Measurements from ENCODE around the gene KCNH1. TPM values are rescaled to one million over a fixed set of nuclear protein-coding genes. Genes with fewer than 3 reads are reported as not detected.

The KCNH1 gene
- total RNA-seq: 1 to 10 TPM; 1.5 to 2.8 TPM
- polyA plus RNA-seq (ENCODE audit: insufficient read depth, low read depth, low replicate concordance): 4.2 TPM
- long read RNA-seq, donor 1: 0 reads
- long read RNA-seq, donor 2: 0 reads

GRCh38 chr1:211133836-211134669 lies at the start of gene KCNH1:
KCNH1 (minus strand) TSS chr1:211134148; CDS start chr1:211133945, 203 bp downstream.
- DNase-seq: peak; percentile 91
- WGBS, 2 donors: 1 to 2% methylated on average over 12 to 45 of the region's 61 CpGs
- no peak within 1 kb of the TSS for H3K27ac ChIP-seq

DNA sequence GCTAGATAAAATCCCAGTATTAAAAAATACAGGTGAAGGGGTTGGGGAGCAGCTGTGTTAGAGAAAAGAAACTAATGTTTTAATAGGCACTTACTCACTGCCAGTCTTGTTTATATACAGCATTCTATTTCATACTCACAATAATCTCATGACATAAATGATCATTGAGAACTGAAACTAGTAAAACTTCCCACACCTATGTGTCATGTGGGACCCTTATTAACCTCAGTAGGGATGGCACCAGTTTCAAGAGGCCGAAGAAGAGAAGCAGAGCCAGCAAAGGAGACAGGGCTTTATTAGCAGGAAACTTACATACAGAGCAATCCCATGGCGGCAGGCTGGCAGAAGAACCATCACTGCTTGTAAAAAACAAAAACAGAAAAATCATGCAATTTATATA lies 48.8 kb upstream of the KCNH1 start:
- no peak for DNase-seq
- H3K4me1 ChIP-seq: no peaks in the 10 kb centered on the region
- no peaks in the 10 kb centered on the region for H3K36me3 ChIP-seq (ENCODE audit: low read depth, missing control alignments)
- intact Hi-C loops (cut with DNase I; ENCODE audit: low total_unique reads): no loop called here
- WGBS, 2 donors: 79 to 87% methylated on average over 2 of the region's 2 CpGs
- H3K4me3 ChIP-seq: no peak overlapping the region
- TF ChIP-seq POLR2A (IDR thresholded peaks at IDR 0.05): no peak
- TF ChIP-seq, protein P1, sequence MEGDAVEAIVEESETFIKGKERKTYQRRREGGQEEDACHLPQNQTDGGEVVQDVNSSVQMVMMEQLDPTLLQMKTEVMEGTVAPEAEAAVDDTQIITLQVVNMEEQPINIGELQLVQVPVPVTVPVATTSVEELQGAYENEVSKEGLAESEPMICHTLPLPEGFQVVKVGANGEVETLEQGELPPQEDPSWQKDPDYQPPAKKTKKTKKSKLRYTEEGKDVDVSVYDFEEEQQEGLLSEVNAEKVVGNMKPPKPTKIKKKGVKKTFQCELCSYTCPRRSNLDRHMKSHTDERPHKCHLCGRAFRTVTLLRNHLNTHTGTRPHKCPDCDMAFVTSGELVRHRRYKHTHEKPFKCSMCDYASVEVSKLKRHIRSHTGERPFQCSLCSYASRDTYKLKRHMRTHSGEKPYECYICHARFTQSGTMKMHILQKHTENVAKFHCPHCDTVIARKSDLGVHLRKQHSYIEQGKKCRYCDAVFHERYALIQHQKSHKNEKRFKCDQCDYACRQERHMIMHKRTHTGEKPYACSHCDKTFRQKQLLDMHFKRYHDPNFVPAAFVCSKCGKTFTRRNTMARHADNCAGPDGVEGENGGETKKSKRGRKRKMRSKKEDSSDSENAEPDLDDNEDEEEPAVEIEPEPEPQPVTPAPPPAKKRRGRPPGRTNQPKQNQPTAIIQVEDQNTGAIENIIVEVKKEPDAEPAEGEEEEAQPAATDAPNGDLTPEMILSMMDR (IDR thresholded peaks at IDR 0.05): no peak
- no peaks in the 10 kb centered on the region for H3K27me3 ChIP-seq
- no peaks in the 10 kb centered on the region for H3K9me3 ChIP-seq
- H3K27ac ChIP-seq: no peak overlapping the region

More at GRCh38 chr1:211133836-211134669, at the start of gene KCNH1:
- intact Hi-C loops (cut with DNase I; ENCODE audit: low total_unique reads): no loop called here
- no peaks in the 10 kb centered on the region for H3K9me3 ChIP-seq
- H3K36me3 ChIP-seq (ENCODE audit: low read depth, missing control alignments): no peaks in the 10 kb centered on the region
- H3K4me3 ChIP-seq: peak within 1 kb of the TSS; percentile 51 to 53
- TF ChIP-seq, protein P1 (IDR thresholded peaks at IDR 0.05): peak; percentile 86 to 96 (median 96)
- TF ChIP-seq POLR2A (IDR thresholded peaks at IDR 0.05): no peak
- H3K27me3 ChIP-seq: no peaks in the 10 kb centered on the region
- peaks cover 8% of the 10 kb centered on the region for H3K4me1 ChIP-seq

GRCh38 chr1:211174375-211174774 lies 40.4 kb upstream of the KCNH1 start:
- DNase-seq: no peak
- intact Hi-C loops (cut with DNase I; ENCODE audit: low total_unique reads): no loop called here
- Histone ChIP-seq H3K4me3 (no peak overlapping the region), H3K9me3 (no peaks in the 10 kb centered on the region), H3K27me3 (no peaks in the 10 kb centered on the region), H3K4me1 (no peaks in the 10 kb centered on the region), H3K27ac (no peak overlapping the region), H3K36me3 (ENCODE audit: low read depth, missing control alignments) (no peaks in the 10 kb centered on the region)
- 76 to 77% methylated on average over 2 of the region's 2 CpGs for WGBS, 2 donors
- no peak for TF ChIP-seq POLR2A (IDR thresholded peaks at IDR 0.05)
- TF ChIP-seq, protein P1 (IDR thresholded peaks at IDR 0.05): no peak

- H3K9me3 ChIP-seq: no peaks in the 10 kb centered on the region
- H3K27ac ChIP-seq: no peak overlapping the region
- H3K36me3 ChIP-seq (ENCODE audit: low read depth, missing control alignments): no peaks in the 10 kb centered on the region
- no peaks in the 10 kb centered on the region for H3K27me3 ChIP-seq
- H3K4me3 ChIP-seq: no peak overlapping the region
- DNase-seq: no peak
- H3K4me1 ChIP-seq: no peaks in the 10 kb centered on the region
- intact Hi-C loops (cut with DNase I; ENCODE audit: low total_unique reads): no loop called here
- no peak for TF ChIP-seq POLR2A (IDR thresholded peaks at IDR 0.05)
- TF ChIP-seq, protein P1 (IDR thresholded peaks at IDR 0.05): no peak
Observed at GRCh38 chr1:211172657-211173056, 38.7 kb upstream of the KCNH1 start.

Data from testis (tissue), 5 donors.